Panc1 (cell line): Measurements from ENCODE around the gene TRIM74. TPM values are rescaled to one million over a fixed set of nuclear protein-coding genes. Genes with fewer than 3 reads are reported as not detected.
A peak's percentile ranks its signal among the peaks of the same experiment; 100 is the strongest.
"Not testable (repeated sequence)": the region's sequence is repeated elsewhere in the genome, so short reads cannot be mapped to it uniquely, and the experiment has no call there.

ENCODE experiments used
- ATAC-seq: fragments of 200-7000 bp; cut with Tn5 transposase; 2 replicates; pipeline ENCODE4 v1.9.1; 2020; ENCODE audit warnings: mild to moderate bottlenecking, moderate library complexity
- BruUV-seq: library from RNA; stranded (reverse); fragments of 400-500 nt; replicated peaks from 2 replicates; lab custom pipeline; 2021; lab: Mats Ljungman, UMichigan
- CTCF ChIA-PET: fragments of 300-600 bp; sonication (Branson Sonifier 250); formaldehyde crosslinking; loops from one replicate; lab custom pipeline; 2022; ENCODE audit warnings: antibody characterized with exemption; lab: Charles Lee
- POLR2A ChIA-PET: fragments of 300-600 bp; sonication (Branson Sonifier 250); formaldehyde crosslinking; loops from one replicate; lab custom pipeline; 2022; ENCODE audit warnings: antibody characterized with exemption; lab: Charles Lee
- DNase-seq: peaks from one replicate; pipeline ENCODE4 v3.0.0-alpha.2; 2010; ENCODE audit warnings: low read depth, low spot score
- H3K27ac ChIP-seq: 2 replicates; pipeline ENCODE4 v1.5.1; 2011; ENCODE audit warnings: mild to moderate bottlenecking, low read length, inconsistent platforms
- H3K27me3 ChIP-seq: fragments of 200-500 bp; sonication (Bioruptor generic); 2 replicates; pipeline ENCODE4 v1.6.0; 2014; ENCODE audit warnings: low read length, inconsistent platforms; ENCODE audit not compliant: control insufficient read depth, insufficient read depth
- H3K36me3 ChIP-seq: fragments of 200-500 bp; sonication (Bioruptor generic); 2 replicates; pipeline ENCODE4 v1.5.1; 2014; ENCODE audit warnings: inconsistent platforms, mild to moderate bottlenecking, low read length, moderate library complexity; ENCODE audit not compliant: control insufficient read depth, insufficient read depth
- H3K4me1 ChIP-seq: 2 replicates; pipeline ENCODE4 v1.5.1; 2011; ENCODE audit warnings: inconsistent platforms, mild to moderate bottlenecking, low read length, moderate library complexity; ENCODE audit not compliant: control insufficient read depth, insufficient read depth
- H3K4me3 ChIP-seq, 2 experiments: 2 replicates each; pipeline ENCODE4 v1.5.1; 2011 to 2012; ENCODE audit warnings: low read depth in 2 of 2, low read length in 2 of 2, mild to moderate bottlenecking in 2 of 2, inconsistent platforms in 1 of 2, moderate library complexity in 1 of 2
- H3K9me3 ChIP-seq: fragments of 200-500 bp; sonication (Bioruptor generic); 2 replicates; pipeline ENCODE4 v1.5.1; 2014; ENCODE audit warnings: low read depth, mild to moderate bottlenecking, inconsistent platforms, low read length, moderate library complexity; ENCODE audit not compliant: control insufficient read depth, insufficient read depth
- in situ Hi-C: cut with HindIII; loops from 2 replicates; pipeline ENCODE4 v1.10.0; 2016; ENCODE audit warnings: low sequenced_read_pairs, low pct_unique_long_range_greater_than_20kb
- intact Hi-C: fragments of 100-400 bp; cut with micrococcal nuclease; formaldehyde crosslinking; loops from one replicate; pipeline ENCODE4 v1.10.0; 2022; ENCODE audit not compliant: unreplicated experiment
- total RNA-seq: library from RNA; stranded (reverse); gene quantifications from one replicate; pipeline ENCODE4 v1.2.1, GENCODE V29; 2021; ENCODE audit not compliant: unreplicated experiment

TRIM74 gene
- total RNA-seq, 1 experiment from 2014 or later: 0.46 TPM

GRCh38 chr7:72969688-72970087, 422 bp upstream of the TRIM74 start:
- H3K9me3 ChIP-seq, in situ Hi-C loops, ATAC-seq, H3K4me1 ChIP-seq, BruUV-seq, H3K4me3 ChIP-seq, DNase-seq, intact Hi-C loops, H3K27ac ChIP-seq, H3K36me3 ChIP-seq, H3K27me3 ChIP-seq, CTCF ChIA-PET, POLR2A ChIA-PET: not testable (repeated sequence)

GRCh38 chr7:72966892-72967291, 2.4 kb downstream of the TRIM74 start:
- BruUV-seq, H3K9me3 ChIP-seq, ATAC-seq, H3K27ac ChIP-seq, intact Hi-C loops, in situ Hi-C loops, H3K27me3 ChIP-seq, DNase-seq, H3K4me1 ChIP-seq, H3K36me3 ChIP-seq, POLR2A ChIA-PET, CTCF ChIA-PET, H3K4me3 ChIP-seq: not testable (repeated sequence)

GRCh38 chr7:72965186-72965975, 3.9 kb downstream of the TRIM74 start:
- H3K27ac ChIP-seq, H3K4me1 ChIP-seq, H3K36me3 ChIP-seq, CTCF ChIA-PET, ATAC-seq, intact Hi-C loops, BruUV-seq, H3K9me3 ChIP-seq, in situ Hi-C loops, H3K27me3 ChIP-seq, POLR2A ChIA-PET, H3K4me3 ChIP-seq, DNase-seq: not testable (repeated sequence)

GRCh38 chr7:72963056-72963455, 6.2 kb downstream of the TRIM74 start:
- BruUV-seq, ATAC-seq, DNase-seq, H3K36me3 ChIP-seq, intact Hi-C loops, H3K27ac ChIP-seq, POLR2A ChIA-PET, H3K9me3 ChIP-seq, in situ Hi-C loops, H3K27me3 ChIP-seq, H3K4me3 ChIP-seq, CTCF ChIA-PET, H3K4me1 ChIP-seq: not testable (repeated sequence)

GRCh38 chr7:72961346-72961650, 8.0 kb downstream of the TRIM74 start:
- CTCF ChIA-PET, H3K27me3 ChIP-seq, H3K27ac ChIP-seq, POLR2A ChIA-PET, H3K9me3 ChIP-seq, H3K4me1 ChIP-seq, H3K36me3 ChIP-seq, in situ Hi-C loops, intact Hi-C loops, ATAC-seq, BruUV-seq, DNase-seq, H3K4me3 ChIP-seq: not testable (repeated sequence)

- H3K27me3 ChIP-seq, H3K4me3 ChIP-seq, H3K4me1 ChIP-seq, DNase-seq, H3K36me3 ChIP-seq, intact Hi-C loops, H3K27ac ChIP-seq, ATAC-seq, H3K9me3 ChIP-seq, in situ Hi-C loops, POLR2A ChIA-PET, CTCF ChIA-PET, BruUV-seq: not testable (repeated sequence)
Measured at GRCh38 chr7:72960626-72961345, 8.5 kb downstream of the TRIM74 start.

GRCh38 chr7:72960029-72960428, 9.2 kb downstream of the TRIM74 start:
- POLR2A ChIA-PET, H3K36me3 ChIP-seq, intact Hi-C loops, H3K4me1 ChIP-seq, H3K27me3 ChIP-seq, in situ Hi-C loops, H3K27ac ChIP-seq, H3K4me3 ChIP-seq, DNase-seq, CTCF ChIA-PET, H3K9me3 ChIP-seq, BruUV-seq: not testable (repeated sequence)
- peak; percentile 54 for ATAC-seq
